HCT116 (cell line): Measurements from ENCODE around the gene TMUB1. TPM values are rescaled to one million over a fixed set of nuclear protein-coding genes. Genes with fewer than 3 reads are reported as not detected.

Source experiments
- ATAC-seq: fragments of 200-7000 bp; cut with Tn5 transposase; 2 replicates; pipeline ENCODE4 v1.9.1; 2020; ENCODE audit warnings: mild to moderate bottlenecking, moderate library complexity
- BruUV-seq: library from RNA; stranded (reverse); fragments of 400-500 nt; replicated peaks from 2 replicates; lab custom pipeline; 2021; lab: Mats Ljungman, UMichigan
- CTCF ChIA-PET: fragments of 300-600 bp; sonication (Branson Sonifier 250); formaldehyde crosslinking; loops from one replicate; lab custom pipeline; 2021; ENCODE audit warnings: antibody characterized with exemption; lab: Charles Lee
- POLR2A ChIA-PET: fragments of 300-600, 350-600 bp; sonication (Branson Sonifier 250); formaldehyde crosslinking; loops from one replicate; lab custom pipeline; 2021; ENCODE audit warnings: antibody characterized with exemption; lab: Charles Lee
- RAD21 ChIA-PET, 2 experiments: fragments of 300-600 bp; sonication (Branson Sonifier 250); formaldehyde crosslinking; loops; one replicate each; lab custom pipeline; 2023; ENCODE audit warnings: low total read pairs in 2 of 2; ENCODE audit not compliant: uncharacterized antibody in 2 of 2, unreplicated experiment in 2 of 2, low non-redundant PET in 1 of 2; lab: Charles Lee
- DNase-seq: peaks from one replicate; pipeline ENCODE4 v3.0.0-alpha.2; 2010; ENCODE audit warnings: low read depth, low spot score
- H2AFZ ChIP-seq: fragments of 200-600 bp; shearing (Covaris generic), sonication (generic); 2 replicates; pipeline ENCODE4 v1.6.1; 2017; ENCODE audit warnings: low read depth, mixed run types, mixed read lengths, antibody characterized with exemption, low read length; ENCODE audit not compliant: poor library complexity, severe bottlenecking
- H3K27ac ChIP-seq: 2 replicates; pipeline ENCODE4 v1.5.1; 2012; ENCODE audit warnings: low read depth, low read length
- H3K27me3 ChIP-seq: fragments of 200-600 bp; sonication (generic); 2 replicates; pipeline ENCODE4 v1.6.1; 2016; ENCODE audit warnings: mixed run types, low read length, mixed read lengths; ENCODE audit not compliant: insufficient read depth
- H3K36me3 ChIP-seq, 2 experiments: fragments of 200-500 bp in 1 of 2; fragments of 200-600 bp in 1 of 2; sonication (Bioruptor generic) in 1 of 2; sonication (generic) in 1 of 2; 2 replicates each; pipeline versions ENCODE4 v1.5.1 to v1.6.1; 2014 to 2016; ENCODE audit warnings: low read length in 2 of 2, inconsistent platforms in 1 of 2, mixed read lengths in 1 of 2, mixed run types in 1 of 2; ENCODE audit not compliant: insufficient read depth in 2 of 2, control insufficient read depth in 1 of 2
- H3K4me1 ChIP-seq, 2 experiments: fragments of 200-600 bp in 1 of 2; sonication (generic) in 1 of 2; 2 replicates each; pipeline versions ENCODE4 v1.5.1 to v1.6.1; 2012 to 2017; ENCODE audit warnings: low read length in 2 of 2, inconsistent platforms in 1 of 2, mild to moderate bottlenecking in 1 of 2, mixed read lengths in 1 of 2, mixed run types in 1 of 2, moderate library complexity in 1 of 2; ENCODE audit not compliant: insufficient read depth in 2 of 2, control insufficient read depth in 1 of 2
- H3K4me2 ChIP-seq: fragments of 200-600 bp; sonication (generic); 2 replicates; pipeline ENCODE4 v1.6.1; 2017; ENCODE audit warnings: mixed run types, low read length, mixed read lengths
- H3K4me3 ChIP-seq, 2 experiments: fragments of 200-600 bp in 1 of 2; sonication (generic) in 1 of 2; replicated peaks in 1 of 2; 2 replicates each; pipeline ENCODE4 v1.5.1; 2011 to 2016; ENCODE audit warnings: low read length in 2 of 2, control low read depth in 1 of 2, low read depth in 1 of 2, mild to moderate bottlenecking in 1 of 2, mixed read lengths in 1 of 2, mixed run types in 1 of 2
- H3K79me2 ChIP-seq: fragments of 200-600 bp; sonication (generic); 2 replicates; pipeline ENCODE4 v1.6.1; 2017; ENCODE audit warnings: mild to moderate bottlenecking, mixed run types, low read length, moderate library complexity, mixed read lengths; ENCODE audit not compliant: insufficient read depth
- H3K9ac ChIP-seq: fragments of 200-600 bp; sonication (generic); 2 replicates; pipeline ENCODE4 v1.6.1; 2016; ENCODE audit warnings: low read length, mixed read lengths
- H3K9me2 ChIP-seq: fragments of 200-600 bp; sonication (generic), shearing (Covaris generic); 2 replicates; pipeline ENCODE4 v1.6.1; 2017; ENCODE audit warnings: mixed run types, mild to moderate bottlenecking, moderate library complexity; ENCODE audit not compliant: insufficient read depth
- H3K9me3 ChIP-seq, 2 experiments: fragments of 200-500 bp in 1 of 2; fragments of 200-600 bp in 1 of 2; sonication (Bioruptor generic) in 1 of 2; sonication (generic) in 1 of 2; 2 replicates each; pipeline ENCODE4 v1.6.1; 2014 to 2017; ENCODE audit warnings: low read length in 2 of 2, mixed read lengths in 2 of 2, inconsistent platforms in 1 of 2, low read depth in 1 of 2, mild to moderate bottlenecking in 1 of 2, mixed run types in 1 of 2, moderate library complexity in 1 of 2; ENCODE audit not compliant: control insufficient read depth in 1 of 2, insufficient read depth in 1 of 2
- H4K20me1 ChIP-seq: fragments of 200-600 bp; sonication (generic), shearing (Covaris generic); 2 replicates; pipeline ENCODE4 v1.6.1; 2017; ENCODE audit warnings: mixed run types, mild to moderate bottlenecking, moderate library complexity; ENCODE audit not compliant: insufficient read depth
- ATF3 ChIP-seq: IDR thresholded peaks from 2 replicates; pipeline ENCODE4 v1.6.1; 2012
- CBX3 ChIP-seq: IDR thresholded peaks from 2 replicates; pipeline ENCODE4 v1.6.1; 2012; ENCODE audit warnings: low read depth
- CEBPB ChIP-seq: IDR thresholded peaks from 2 replicates; pipeline ENCODE4 v1.6.1; 2012; ENCODE audit warnings: low read depth
- ELF1 ChIP-seq: IDR thresholded peaks from 2 replicates; pipeline ENCODE4 v1.6.1; 2012; ENCODE audit warnings: low read depth, borderline replicate concordance
- EZH2 ChIP-seq: fragments of 200-600 bp; sonication (generic); IDR thresholded peaks from 2 replicates; pipeline ENCODE4 v1.6.1; 2017; ENCODE audit warnings: antibody characterized with exemption, mixed run types
- EZH2phosphoT487 ChIP-seq: fragments of 200-600 bp; IDR thresholded peaks from 2 replicates; pipeline ENCODE4 v1.6.1; 2018; ENCODE audit warnings: antibody characterized with exemption, borderline replicate concordance
- FOSL1 ChIP-seq: IDR thresholded peaks from 2 replicates; pipeline ENCODE4 v1.6.1; 2012; ENCODE audit warnings: low read depth
- JUND ChIP-seq: IDR thresholded peaks from 2 replicates; pipeline ENCODE4 v1.6.1; 2012
- MAX ChIP-seq: IDR thresholded peaks from 2 replicates; pipeline ENCODE4 v1.6.1; 2012
- POLR2A ChIP-seq: IDR thresholded peaks from 2 replicates; pipeline ENCODE4 v1.7.0; 2011; ENCODE audit warnings: borderline replicate concordance; ENCODE audit not compliant: insufficient read depth, insufficient read length; ENCODE audit errors: extremely low read depth
- POLR2AphosphoS5 ChIP-seq: IDR thresholded peaks from 2 replicates; pipeline ENCODE4 v1.6.1; 2011; ENCODE audit warnings: mild to moderate bottlenecking, low read depth, low read length, moderate library complexity
- REST ChIP-seq: IDR thresholded peaks from 2 replicates; pipeline ENCODE4 v1.6.1; 2012; ENCODE audit warnings: low read depth
- SP1 ChIP-seq: IDR thresholded peaks from 2 replicates; pipeline ENCODE4 v1.6.1; 2012; ENCODE audit warnings: low read depth
- SRF ChIP-seq: IDR thresholded peaks from 2 replicates; pipeline ENCODE4 v1.6.1; 2012; ENCODE audit warnings: low read depth
- YY1 ChIP-seq: IDR thresholded peaks from 2 replicates; pipeline ENCODE4 v1.6.1; 2011; ENCODE audit warnings: low read length, low read depth, moderate library complexity, mild to moderate bottlenecking; ENCODE audit not compliant: insufficient replicate concordance; ENCODE audit errors: extremely low read depth
- ZBTB33 ChIP-seq: IDR thresholded peaks from 2 replicates; pipeline ENCODE4 v1.6.1; 2011; ENCODE audit warnings: mild to moderate bottlenecking, low read length, moderate library complexity; ENCODE audit not compliant: insufficient replicate concordance; ENCODE audit errors: extremely low read depth
- ZFX ChIP-seq: fragments of 450-650 bp; IDR thresholded peaks from 2 replicates; pipeline ENCODE4 v1.6.1; 2017
- ZNF274 ChIP-seq: fragments of 200-500 bp; sonication (Bioruptor generic); IDR thresholded peaks from 2 replicates; pipeline ENCODE4 v1.6.1; 2014; ENCODE audit warnings: mild to moderate bottlenecking, low read depth, low read length, inconsistent platforms
- intact Hi-C: fragments of 100-400 bp; cut with micrococcal nuclease; formaldehyde crosslinking; loops from 2 replicates; pipeline ENCODE4 v1.10.0; 2022
- total RNA-seq: library from RNA; stranded (reverse); gene quantifications from one replicate; pipeline ENCODE4 v1.2.1, GENCODE V29; 2021; ENCODE audit not compliant: unreplicated experiment

TMUB1 gene
- total RNA-seq, 1 experiment from 2014 or later: 75.8 TPM

GRCh38 chr7:151039850-151040548 is 43.3 kb downstream of the TMUB1 start (continued):
- TF ChIP-seq REST: no peak
- TF ChIP-seq ELF1: no peak
- no peak for TF ChIP-seq YY1
- TF ChIP-seq JUND: no peak

GRCh38 chr7:151038951-151039849 is 44.1 kb downstream of the TMUB1 start:
- Histone ChIP-seq H3K4me3 (peak overlapping the region in 1 of 2 experiments; percentile 7; a peak in 2 of 4 replicates), H3K27me3 (no peaks in the 10 kb centered on the region), H3K79me2 (no peaks in the 10 kb centered on the region), H3K27ac (peak overlapping the region; percentile 28), H3K4me2 (peak overlapping the region; percentile 56), H3K4me1 (peaks cover 16 to 19% of the 10 kb centered on the region in 2 experiments), H3K9me3 (no peaks in the 10 kb centered on the region), H3K9me2 (no peaks in the 10 kb centered on the region), H4K20me1 (no peaks in the 10 kb centered on the region), H2AFZ (no peak overlapping the region), H3K9ac (peak overlapping the region; percentile 29; the same call in 1 of the 2 replicates), H3K36me3 (peaks cover 3 to 10% of the 10 kb centered on the region in 2 experiments; a peak in 2 of 4 replicates)
- DNase-seq (no peak), ATAC-seq (peak; percentile 82)
- BruUV-seq: no TSS peak
- intact Hi-C loops: no loop called here
- CTCF ChIA-PET: no interaction called here
- RAD21 ChIA-PET: no interaction called here
- POLR2A ChIA-PET: interaction anchor here (0.6 to 2.3 kb wide), 2 partner anchors 11 to 22 kb away, joined by 3 to 11 read pairs; partner anchors contain the start of gene ABCB8
- no peak for TF ChIP-seq EZH2
- TF ChIP-seq POLR2A: no peak
- TF ChIP-seq CEBPB: no peak
- no peak for TF ChIP-seq EZH2phosphoT487
- TF ChIP-seq CBX3: no peak
- TF ChIP-seq SRF: no peak
- peak; percentile 78; the same call in 1 of the 2 replicates for TF ChIP-seq SP1
- no peak for TF ChIP-seq YY1
- peak; percentile 89 for TF ChIP-seq FOSL1
- TF ChIP-seq ATF3: no peak
- TF ChIP-seq ZFX: no peak
- TF ChIP-seq JUND: peak; percentile 90
- no peak for TF ChIP-seq ZNF274
- peak; percentile 55 for TF ChIP-seq POLR2AphosphoS5
- TF ChIP-seq MAX: no peak
- no peak for TF ChIP-seq ZBTB33
